ENCODE results near the gene DCP1B.
A peak's percentile ranks its signal among the peaks of the same experiment; 100 is the strongest.

- TF ChIP-seq TAF1 (IDR thresholded peaks at IDR 0.05; ENCODE audit: borderline replicate concordance, insufficient read depth, low read length) (no peak), REST (IDR thresholded peaks at IDR 0.05; ENCODE audit: insufficient read depth in 1 of 2, low read depth in 2 of 2, low read length in 2 of 2) (no peak), POLR2AphosphoS5 (IDR thresholded peaks at IDR 0.05; ENCODE audit: low read depth, low read length) (no peak), FOXP2 (optimal IDR thresholded peaks at IDR 0.05; ENCODE audit: borderline replicate concordance, extremely low read depth, extremely low read length, insufficient read depth) (peak; percentile 67)
These were observed 13.5 kb upstream of the DCP1B start for GRCh38 chr12:2017546-2018337.

All from PFSK-1 (cell line).